CD4-positive, alpha-beta T cell treated with Interleukin-6 at 100 ng/mL for 8 hours (primary cell): ENCODE measurements around the gene POLK.
A peak's percentile ranks its signal among the peaks of the same experiment; 100 is the strongest.
"Not testable (repeated sequence)": the region's sequence is repeated elsewhere in the genome, so short reads cannot be mapped to it uniquely, and the experiment has no call there.

Experiments
- DNase-seq: peaks from one replicate; pipeline ENCODE4 v3.0.0-alpha.2; 2020; ENCODE audit warnings: mixed read lengths, low spot score

Gene POLK

GRCh38 chr5:75510836-75511434 is 756 bp upstream of the POLK start:
- DNase-seq: peak; percentile 5

GRCh38 chr5:75512383-75513074 is 838 bp downstream of the POLK start:
- no peak for DNase-seq

GRCh38 chr5:75513841-75514240 is 2.1 kb downstream of the POLK start:
- DNase-seq: no peak

GRCh38 chr5:75514323-75514722 is 2.6 kb downstream of the POLK start:
- no peak for DNase-seq

- DNase-seq: no peak
These were observed 8.1 kb downstream of the POLK start for GRCh38 chr5:75519761-75520160.

- no peak for DNase-seq
These were observed 9.5 kb downstream of the POLK start for GRCh38 chr5:75521195-75521594.

GRCh38 chr5:75522025-75522424 is 10.3 kb downstream of the POLK start:
- DNase-seq: no peak

GRCh38 chr5:75522542-75522941 is 10.9 kb downstream of the POLK start:
- DNase-seq: no peak

GRCh38 chr5:75523275-75523674 is 11.6 kb downstream of the POLK start:
- DNase-seq: no peak

- DNase-seq: no peak
These were observed 12.4 kb downstream of the POLK start for GRCh38 chr5:75524071-75524470.

GRCh38 chr5:75524591-75524990 is 12.9 kb downstream of the POLK start:
- no peak for DNase-seq

- DNase-seq: no peak
These were observed 13.7 kb downstream of the POLK start for GRCh38 chr5:75525344-75525743.

- no peak for DNase-seq
These were observed 14.4 kb downstream of the POLK start for GRCh38 chr5:75526070-75526469.

GRCh38 chr5:75529185-75529584 is 17.5 kb downstream of the POLK start:
- DNase-seq: no peak

GRCh38 chr5:75532190-75532589 is 20.5 kb downstream of the POLK start:
- DNase-seq: no peak

- not testable (repeated sequence) for DNase-seq
These were observed 22.0 kb downstream of the POLK start for GRCh38 chr5:75533716-75534115.

- DNase-seq: no peak
These were observed 23.0 kb downstream of the POLK start for GRCh38 chr5:75534734-75535133.

GRCh38 chr5:75536147-75536546 is 24.5 kb downstream of the POLK start:
- no peak for DNase-seq

GRCh38 chr5:75536694-75537360 is 25.1 kb downstream of the POLK start:
- no peak for DNase-seq

GRCh38 chr5:75538211-75538610 is 26.5 kb downstream of the POLK start:
- DNase-seq: no peak

GRCh38 chr5:75545131-75545530 is 33.4 kb downstream of the POLK start:
- no peak for DNase-seq

GRCh38 chr5:75546830-75547229 is 35.1 kb downstream of the POLK start:
- no peak for DNase-seq

- DNase-seq: no peak
These were observed 36.1 kb downstream of the POLK start for GRCh38 chr5:75547812-75548211.
